ENCODE measurements around the gene FXR1. TPM values are rescaled to one million over a fixed set of nuclear protein-coding genes. Genes with fewer than 3 reads are reported as not detected.

FXR1 gene
- total and polyA plus RNA-seq, 10 of the 15 experiments (the other 5 are each of a cell fraction or from before 2014, with no cell fraction given): 38.5 to 159 (median 102) TPM

DNA sequence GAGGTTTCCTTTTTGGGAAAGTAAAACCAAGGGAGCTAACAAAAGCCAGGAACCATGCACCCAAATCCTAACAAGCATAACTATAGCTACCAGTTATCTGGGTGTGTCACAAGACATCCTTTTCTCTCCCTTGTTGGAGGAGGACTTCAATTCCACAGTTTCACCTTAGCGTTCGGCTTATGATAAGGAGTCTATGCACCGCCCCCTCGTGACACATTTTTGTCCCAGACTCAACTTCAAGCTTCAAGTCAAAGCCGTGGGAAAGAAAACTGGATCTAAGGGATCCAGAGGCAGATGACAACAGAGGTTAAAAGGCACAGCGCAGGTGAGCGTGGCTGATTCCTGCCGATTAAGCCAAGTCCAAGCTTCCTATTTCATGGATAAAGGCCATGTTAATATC lies 13.9 kb upstream of the FXR1 start (continued):
- no peak for TF ChIP-seq NFXL1 (IDR thresholded peaks at IDR 0.05; ENCODE audit: borderline replicate concordance)
- no peak for TF ChIP-seq RCOR1 (conservative IDR thresholded peaks at IDR 0.05; ENCODE audit: low read depth, low read length)
- TF ChIP-seq, protein P1, sequence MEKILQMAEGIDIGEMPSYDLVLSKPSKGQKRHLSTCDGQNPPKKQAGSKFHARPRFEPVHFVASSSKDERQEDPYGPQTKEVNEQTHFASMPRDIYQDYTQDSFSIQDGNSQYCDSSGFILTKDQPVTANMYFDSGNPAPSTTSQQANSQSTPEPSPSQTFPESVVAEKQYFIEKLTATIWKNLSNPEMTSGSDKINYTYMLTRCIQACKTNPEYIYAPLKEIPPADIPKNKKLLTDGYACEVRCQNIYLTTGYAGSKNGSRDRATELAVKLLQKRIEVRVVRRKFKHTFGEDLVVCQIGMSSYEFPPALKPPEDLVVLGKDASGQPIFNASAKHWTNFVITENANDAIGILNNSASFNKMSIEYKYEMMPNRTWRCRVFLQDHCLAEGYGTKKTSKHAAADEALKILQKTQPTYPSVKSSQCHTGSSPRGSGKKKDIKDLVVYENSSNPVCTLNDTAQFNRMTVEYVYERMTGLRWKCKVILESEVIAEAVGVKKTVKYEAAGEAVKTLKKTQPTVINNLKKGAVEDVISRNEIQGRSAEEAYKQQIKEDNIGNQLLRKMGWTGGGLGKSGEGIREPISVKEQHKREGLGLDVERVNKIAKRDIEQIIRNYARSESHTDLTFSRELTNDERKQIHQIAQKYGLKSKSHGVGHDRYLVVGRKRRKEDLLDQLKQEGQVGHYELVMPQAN (conservative IDR thresholded peaks at IDR 0.05): no peak

GRCh38 chr3:180909369-180910127 lies 2.9 kb upstream of the FXR1 start:
- no peak overlapping the region for H3K4me3 ChIP-seq
- intact Hi-C loops (cut with micrococcal nuclease; ENCODE audit: unreplicated experiment) (loop anchor here (10.0 kb wide), 2 partner anchors 285 to 795 kb away; no protein-coding TSS in a partner anchor), in situ Hi-C loops (cut with MboI) (no loop called here)
- no peaks in the 10 kb centered on the region for H3K36me3 ChIP-seq (ENCODE audit: control insufficient read depth in 2 of 2, insufficient read depth in 2 of 2, low read length in 1 of 2)
- ChIA-PET POLR2A (no interaction called here), CTCF (no interaction called here), RAD21 (ENCODE audit: unreplicated experiment) (no interaction called here), SMC1A (ENCODE audit: uncharacterized antibody, unreplicated experiment) (no interaction called here)
- no peaks in the 10 kb centered on the region for H3K27me3 ChIP-seq (replicated peaks in 1 of 2; ENCODE audit: control insufficient read depth in 2 of 2, insufficient read depth in 2 of 2, low read length in 1 of 2)
- H3K9me3 ChIP-seq (replicated peaks; ENCODE audit: control insufficient read depth, insufficient read depth, low read length): no peaks in the 10 kb centered on the region; the same call in 2 of the 3 replicates
- no peak overlapping the region for H3K27ac ChIP-seq (ENCODE audit: control insufficient read depth, insufficient read depth)
- no peaks in the 10 kb centered on the region for H3K4me1 ChIP-seq (ENCODE audit: control insufficient read depth, insufficient read depth, low read length)
- H2AFZ ChIP-seq (ENCODE audit: control insufficient read depth, low read depth, low read length): no peak overlapping the region
- ATAC-seq (no peak), DNase-seq (ENCODE audit: low read depth, low spot score) (no peak), FAIRE-seq (no peak)
- peaks cover 21% of the 10 kb centered on the region for H3K79me2 ChIP-seq (ENCODE audit: control insufficient read depth, insufficient read depth, low read length)
- no peaks in the 10 kb centered on the region for H4K20me1 ChIP-seq (ENCODE audit: control insufficient read depth, insufficient read depth)
- 67% methylated on average over 5 of the region's 5 CpGs for WGBS (ENCODE audit: insufficient coverage, insufficient replicate concordance, low lambda C conversion rate, missing lambda C conversion rate)
- H3K9ac ChIP-seq (ENCODE audit: control insufficient read depth, insufficient read depth, low read length): no peak overlapping the region
- BruUV-seq (replicated peaks): no TSS peak
- no peak overlapping the region for H3K4me2 ChIP-seq (ENCODE audit: control insufficient read depth, insufficient read depth)
- no peak for TF ChIP-seq ZSCAN29 (IDR thresholded peaks at IDR 0.05)
- no peak for TF ChIP-seq NFYB (IDR thresholded peaks at IDR 0.05; ENCODE audit: insufficient read depth, low read depth, low read length)
- TF ChIP-seq ZBTB4 (CRISPR knock-in tag; IDR thresholded peaks at IDR 0.05): no peak
- no peak for TF ChIP-seq KLF5 (IDR thresholded peaks at IDR 0.05; ENCODE audit: partially characterized antibody)
- TF ChIP-seq RBBP5 (conservative IDR thresholded peaks at IDR 0.05): no peak
- TF ChIP-seq FOXM1 (IDR thresholded peaks at IDR 0.05; ENCODE audit: low read depth, low read length): no peak
- TF ChIP-seq ZNF207 (IDR thresholded peaks at IDR 0.05; ENCODE audit: borderline replicate concordance): no peak
- TF ChIP-seq, protein P2, sequence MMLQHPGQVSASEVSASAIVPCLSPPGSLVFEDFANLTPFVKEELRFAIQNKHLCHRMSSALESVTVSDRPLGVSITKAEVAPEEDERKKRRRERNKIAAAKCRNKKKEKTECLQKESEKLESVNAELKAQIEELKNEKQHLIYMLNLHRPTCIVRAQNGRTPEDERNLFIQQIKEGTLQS (IDR thresholded peaks at IDR 0.05; ENCODE audit: borderline replicate concordance, extremely low read depth, low read depth, low read length): no peak
- TF ChIP-seq GABPA (IDR thresholded peaks at IDR 0.05; ENCODE audit: low read depth): no peak
- no peak for TF ChIP-seq PAX8 (IDR thresholded peaks at IDR 0.05)
